SK-N-MC (cell line): Measurements from ENCODE around the gene SH3GLB2.

ENCODE experiments used
- EZH2 ChIP-seq: fragments of 200-600 bp; sonication (generic); IDR thresholded peaks from one replicate; pipeline ENCODE4 v1.6.1; 2017; ENCODE audit warnings: antibody characterized with exemption
- POLR2AphosphoS5 ChIP-seq: IDR thresholded peaks from 2 replicates; pipeline ENCODE4 v1.6.1; 2012; ENCODE audit warnings: mild to moderate bottlenecking, low read depth, low read length, borderline replicate concordance

DNA sequence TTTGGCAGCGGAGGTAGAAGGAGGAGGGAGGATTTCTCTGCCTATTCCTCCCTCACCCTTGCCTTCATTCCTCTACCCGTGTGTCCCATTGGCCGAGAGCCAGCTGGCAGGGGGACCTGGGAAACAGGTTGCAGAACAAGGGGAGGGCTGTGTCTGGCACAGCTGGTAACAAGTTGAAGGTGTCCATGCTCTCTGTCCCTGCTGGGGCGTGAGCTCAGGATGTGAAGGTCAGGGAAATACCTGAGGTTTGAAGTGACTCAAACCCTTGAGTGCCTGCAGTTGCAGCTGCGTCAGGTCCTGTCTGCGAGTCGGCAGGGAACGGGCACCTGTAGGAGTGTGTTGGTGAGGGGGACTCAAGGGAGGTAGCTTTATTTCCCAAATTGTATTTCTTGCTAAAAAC lies 24.5 kb upstream of the SH3GLB2 start:
- TF ChIP-seq POLR2AphosphoS5 = no peak
- no peak for TF ChIP-seq EZH2
